Transverse colon (tissue), 3 donors: ENCODE measurements around the gene AKAIN1.

Experiments
- POLR2A ChIP-seq: fragments of 450-650 bp; IDR thresholded peaks from one replicate; pipeline ENCODE4 v1.6.1; 2016; ENCODE audit warnings: antibody characterized with exemption, mild to moderate bottlenecking, moderate library complexity
- TF ChIP-seq, protein P1 (sequence below), 5 experiments: fragments of 200-600 bp in 3 of 5; fragments of 450-650 bp in 2 of 5; sonication (generic) in 3 of 5; IDR thresholded peaks; 1 replicate in 2 of 5; 2 replicates in 3 of 5; pipeline ENCODE4 v1.5.1; 2016 to 2017; ENCODE audit warnings: antibody characterized with exemption in 5 of 5, inconsistent platforms in 3 of 5, mild to moderate bottlenecking in 2 of 5, moderate library complexity in 1 of 5

DNA sequence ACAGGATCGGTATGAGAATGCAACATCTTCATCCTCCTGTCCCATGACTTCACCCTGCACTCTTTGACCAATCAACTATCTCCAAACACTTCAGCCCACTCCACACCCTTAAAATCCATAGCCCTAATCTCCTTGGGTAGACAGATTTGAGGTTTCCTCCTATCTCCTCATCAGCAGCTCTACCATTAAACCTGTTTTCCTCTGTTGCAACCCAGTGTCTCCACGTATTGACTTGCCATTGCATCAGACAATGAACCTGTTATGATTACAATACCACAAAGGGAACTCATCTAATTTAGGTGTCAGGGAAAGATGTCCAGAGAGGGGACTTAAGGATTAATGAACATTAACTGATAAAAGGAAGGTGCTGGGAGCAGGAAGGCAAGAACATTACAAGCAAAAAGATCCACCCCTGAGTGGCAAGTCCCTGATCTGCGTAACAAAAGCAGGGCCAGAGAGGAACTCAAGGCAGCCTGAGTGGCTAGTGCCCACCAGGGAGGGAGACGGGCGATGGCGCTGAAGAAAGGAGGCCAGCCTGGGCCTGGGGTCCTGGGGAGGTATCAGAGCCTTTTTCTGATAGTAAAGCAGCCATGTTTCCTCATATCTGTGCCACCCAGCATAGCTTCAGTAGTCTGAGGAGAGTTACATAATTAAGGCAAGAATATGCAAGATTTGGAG lies 44.6 kb downstream of the AKAIN1 start:
- TF ChIP-seq POLR2A, result no peak
- TF ChIP-seq, protein P1, sequence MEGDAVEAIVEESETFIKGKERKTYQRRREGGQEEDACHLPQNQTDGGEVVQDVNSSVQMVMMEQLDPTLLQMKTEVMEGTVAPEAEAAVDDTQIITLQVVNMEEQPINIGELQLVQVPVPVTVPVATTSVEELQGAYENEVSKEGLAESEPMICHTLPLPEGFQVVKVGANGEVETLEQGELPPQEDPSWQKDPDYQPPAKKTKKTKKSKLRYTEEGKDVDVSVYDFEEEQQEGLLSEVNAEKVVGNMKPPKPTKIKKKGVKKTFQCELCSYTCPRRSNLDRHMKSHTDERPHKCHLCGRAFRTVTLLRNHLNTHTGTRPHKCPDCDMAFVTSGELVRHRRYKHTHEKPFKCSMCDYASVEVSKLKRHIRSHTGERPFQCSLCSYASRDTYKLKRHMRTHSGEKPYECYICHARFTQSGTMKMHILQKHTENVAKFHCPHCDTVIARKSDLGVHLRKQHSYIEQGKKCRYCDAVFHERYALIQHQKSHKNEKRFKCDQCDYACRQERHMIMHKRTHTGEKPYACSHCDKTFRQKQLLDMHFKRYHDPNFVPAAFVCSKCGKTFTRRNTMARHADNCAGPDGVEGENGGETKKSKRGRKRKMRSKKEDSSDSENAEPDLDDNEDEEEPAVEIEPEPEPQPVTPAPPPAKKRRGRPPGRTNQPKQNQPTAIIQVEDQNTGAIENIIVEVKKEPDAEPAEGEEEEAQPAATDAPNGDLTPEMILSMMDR (IDR thresholded peaks at IDR 0.05), result no peak
